ENCODE measurements around the gene GAK. TPM values are rescaled to one million over a fixed set of nuclear protein-coding genes. Genes with fewer than 3 reads are reported as not detected.
"Not testable (repeated sequence)": the region's sequence is repeated elsewhere in the genome, so short reads cannot be mapped to it uniquely, and the experiment has no call there.

Gene GAK
- total and polyA plus RNA-seq, 2 donors from 2014 or later: 92.0 to 124 TPM

DNA sequence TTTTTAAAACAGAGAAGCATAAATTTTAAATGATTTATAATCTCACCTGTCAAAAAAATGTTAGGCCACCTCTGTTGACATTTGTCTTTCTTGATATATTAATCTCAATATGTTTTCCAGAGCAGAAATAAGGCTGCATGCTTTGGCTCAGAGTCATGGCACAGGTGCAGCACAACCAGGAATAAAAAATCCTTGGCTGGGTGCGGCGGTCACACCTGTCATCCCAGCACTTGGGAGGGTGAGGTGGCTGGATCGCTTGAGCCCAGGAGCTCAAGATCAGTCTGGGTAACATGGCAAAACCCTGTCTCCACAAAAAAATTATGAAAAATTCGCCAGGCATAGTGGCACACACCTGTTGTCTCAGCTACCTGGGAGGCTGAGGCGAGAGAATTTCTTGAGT lies 124.3 kb downstream of the GAK start:
- H3K4me3 ChIP-seq (ENCODE audit: low read length in 3 of 3): no peak overlapping the region
- H3K27me3 ChIP-seq (ENCODE audit: control insufficient read depth, insufficient read depth, low read length): no peaks in the 10 kb centered on the region
- H3K9me3 ChIP-seq (ENCODE audit: control insufficient read depth in 2 of 3, insufficient read depth in 1 of 3, low read length in 3 of 3): no peaks in the 10 kb centered on the region
- no peak overlapping the region for H3K27ac ChIP-seq (ENCODE audit: low read depth in 2 of 2, low read length in 2 of 2)
- no peaks in the 10 kb centered on the region for H3K4me1 ChIP-seq (ENCODE audit: control insufficient read depth in 2 of 3, insufficient read depth in 2 of 3, low read depth in 1 of 3, low read length in 3 of 3)
- no peak overlapping the region for H3K9ac ChIP-seq (ENCODE audit: low read length in 3 of 3)
- FAIRE-seq (no peak), DNase-seq (peak in 1 of 5 donors; percentile 7)
- no peaks in the 10 kb centered on the region for H3K36me3 ChIP-seq (ENCODE audit: control insufficient read depth in 2 of 3, insufficient read depth in 3 of 3, low read length in 3 of 3)
- intact Hi-C loops (cut with DNase I): no loop called here
- TF ChIP-seq CTCF (IDR thresholded peaks at IDR 0.05; ENCODE audit: borderline replicate concordance, extremely low read depth, insufficient read depth): no peak

GRCh38 chr4:806979-807378 lies 125.1 kb downstream of the GAK start:
- peak in 1 of 5 donors; percentile 3 for DNase-seq
- H3K4me3 ChIP-seq (ENCODE audit: low read length in 3 of 3); FAIRE-seq; H3K27me3 ChIP-seq (ENCODE audit: control insufficient read depth, insufficient read depth, low read length); H3K9me3 ChIP-seq (ENCODE audit: control insufficient read depth in 2 of 3, insufficient read depth in 1 of 3, low read length in 3 of 3); H3K27ac ChIP-seq (ENCODE audit: low read depth in 2 of 2, low read length in 2 of 2); H3K36me3 ChIP-seq (ENCODE audit: control insufficient read depth in 2 of 3, insufficient read depth in 3 of 3, low read length in 3 of 3); H3K9ac ChIP-seq (ENCODE audit: low read length in 3 of 3); intact Hi-C loops (cut with DNase I); H3K4me1 ChIP-seq (ENCODE audit: control insufficient read depth in 2 of 3, insufficient read depth in 2 of 3, low read depth in 1 of 3, low read length in 3 of 3): not testable (repeated sequence)

DNA sequence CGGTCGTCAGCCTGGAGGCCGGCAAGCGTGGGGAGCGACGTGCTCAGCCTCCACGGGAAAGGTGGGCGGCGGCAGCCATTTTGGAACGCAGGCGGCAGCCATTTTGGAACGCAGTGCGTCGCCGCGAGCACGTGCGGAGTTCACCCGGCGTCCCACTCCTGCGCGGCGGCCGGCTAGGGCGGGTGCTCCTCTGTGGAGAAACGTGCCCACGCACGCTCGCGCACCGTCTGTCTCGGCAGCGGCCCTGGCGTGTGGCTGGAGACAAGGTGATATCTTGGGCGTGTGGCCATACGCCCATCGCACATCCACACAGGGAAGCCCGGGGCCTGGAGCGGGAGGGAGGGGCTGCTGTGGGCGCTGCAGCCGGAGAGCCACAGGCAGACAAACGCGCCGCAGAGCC lies 127.3 kb downstream of the GAK start:
- no peaks in the 10 kb centered on the region for H3K27me3 ChIP-seq (ENCODE audit: control insufficient read depth, insufficient read depth, low read length)
- no peaks in the 10 kb centered on the region for H3K36me3 ChIP-seq (ENCODE audit: control insufficient read depth in 2 of 3, insufficient read depth in 3 of 3, low read length in 3 of 3)
- FAIRE-seq (no peak), DNase-seq (peak in 1 of 5 donors; percentile 57)
- peaks cover 0 to 8% (median 0%) of the 10 kb centered on the region in 3 donors for H3K9me3 ChIP-seq (ENCODE audit: control insufficient read depth in 2 of 3, insufficient read depth in 1 of 3, low read length in 3 of 3)
- no peak for TF ChIP-seq CTCF (IDR thresholded peaks at IDR 0.05; ENCODE audit: borderline replicate concordance, extremely low read depth, insufficient read depth)
- no peak overlapping the region for H3K4me3 ChIP-seq (ENCODE audit: low read length in 3 of 3)
- intact Hi-C loops (cut with DNase I): no loop called here
- H3K4me1 ChIP-seq (ENCODE audit: control insufficient read depth in 2 of 3, insufficient read depth in 2 of 3, low read depth in 1 of 3, low read length in 3 of 3): no peaks in the 10 kb centered on the region
- no peak overlapping the region for H3K27ac ChIP-seq (ENCODE audit: low read depth in 2 of 2, low read length in 2 of 2)
- H3K9ac ChIP-seq (ENCODE audit: low read length in 3 of 3): no peak overlapping the region

DNA sequence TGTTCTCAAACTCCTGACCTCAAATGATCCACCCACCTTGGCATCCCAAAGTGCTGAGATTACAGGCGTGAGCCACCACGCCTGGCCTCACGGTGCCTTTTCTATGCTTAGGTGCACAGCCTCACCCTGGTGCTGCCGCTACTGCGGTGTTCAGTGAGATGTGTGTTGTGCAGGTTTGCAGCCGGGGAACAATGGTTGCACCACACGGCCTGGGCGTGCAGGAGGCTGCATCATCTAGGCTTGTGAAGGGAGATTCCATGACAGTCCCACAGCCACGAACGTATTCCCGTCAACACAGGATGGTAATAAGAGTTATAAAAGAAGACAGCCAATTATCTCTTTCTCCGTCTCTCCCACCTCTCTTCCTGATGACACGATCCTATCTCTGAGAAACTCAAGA lies 128.2 kb downstream of the GAK start:
- no peaks in the 10 kb centered on the region for H3K27me3 ChIP-seq (ENCODE audit: control insufficient read depth, insufficient read depth, low read length)
- H3K4me3 ChIP-seq (ENCODE audit: low read length in 3 of 3): no peak overlapping the region
- no peak for TF ChIP-seq CTCF (IDR thresholded peaks at IDR 0.05; ENCODE audit: borderline replicate concordance, extremely low read depth, insufficient read depth)
- no peak overlapping the region for H3K27ac ChIP-seq (ENCODE audit: low read depth in 2 of 2, low read length in 2 of 2)
- no peak overlapping the region for H3K9ac ChIP-seq (ENCODE audit: low read length in 3 of 3)
- H3K9me3 ChIP-seq (ENCODE audit: control insufficient read depth in 2 of 3, insufficient read depth in 1 of 3, low read length in 3 of 3): peaks cover 0 to 8% (median 0%) of the 10 kb centered on the region in 3 donors
- intact Hi-C loops (cut with DNase I): no loop called here
- peak in 1 of 5 donors; percentile 51 for DNase-seq
- H3K36me3 ChIP-seq (ENCODE audit: control insufficient read depth in 2 of 3, insufficient read depth in 3 of 3, low read length in 3 of 3): no peaks in the 10 kb centered on the region
- no peaks in the 10 kb centered on the region for H3K4me1 ChIP-seq (ENCODE audit: control insufficient read depth in 2 of 3, insufficient read depth in 2 of 3, low read depth in 1 of 3, low read length in 3 of 3)
- FAIRE-seq: no peak
